GM18909 (cell line): ENCODE data around the gene ADPRH.

ENCODE experiments used
- ATAC-seq: cut with Tn5 transposase; IDR thresholded peaks from one replicate; pipeline ENCODE4 v1.9.1; 2021; ENCODE audit warnings: mild to moderate bottlenecking; ENCODE audit not compliant: unreplicated experiment, poor library complexity

The ADPRH gene

GRCh38 chr3:119625451-119626153, 46.3 kb downstream of the ADPRH start:
- no peak for ATAC-seq

- ATAC-seq, result no peak
Measured at GRCh38 chr3:119626196-119626595, 46.9 kb downstream of the ADPRH start.

- ATAC-seq, result peak; percentile 40
Measured at GRCh38 chr3:119627461-119627860, 48.2 kb downstream of the ADPRH start.

GRCh38 chr3:119628390-119628789, 49.1 kb downstream of the ADPRH start:
- ATAC-seq, result peak; percentile 76

- ATAC-seq, result peak; percentile 39
Measured at GRCh38 chr3:119628816-119629445, 49.6 kb downstream of the ADPRH start.

- no peak for ATAC-seq
Measured at GRCh38 chr3:119630128-119630879, 51.0 kb downstream of the ADPRH start.

- no peak for ATAC-seq
Measured at GRCh38 chr3:119630880-119631329, 51.6 kb downstream of the ADPRH start.

- ATAC-seq, result no peak
Measured at GRCh38 chr3:119631516-119631915, 52.2 kb downstream of the ADPRH start.

GRCh38 chr3:119632216-119632615, 52.9 kb downstream of the ADPRH start:
- ATAC-seq, result no peak

GRCh38 chr3:119632829-119633228, 53.5 kb downstream of the ADPRH start:
- no peak for ATAC-seq

- ATAC-seq, result no peak
Measured at GRCh38 chr3:119635719-119636118, 56.4 kb downstream of the ADPRH start.

GRCh38 chr3:119636249-119636648, 57.0 kb downstream of the ADPRH start:
- no peak for ATAC-seq

GRCh38 chr3:119636891-119637611, 57.8 kb downstream of the ADPRH start:
- ATAC-seq, result no peak

GRCh38 chr3:119637679-119638477, 58.6 kb downstream of the ADPRH start:
- peak; percentile 43 for ATAC-seq
